Activated CD4-positive, CD25-positive, alpha-beta regulatory T cell treated with anti-CD3 and anti-CD28 coated beads, Interleukin-2, amount 50 U/mL, for 16 hours (primary cell): ENCODE measurements around the gene UBXN11.
"Not testable (repeated sequence)": the region's sequence is repeated elsewhere in the genome, so short reads cannot be mapped to it uniquely, and the experiment has no call there.

Source experiments
- DNase-seq: peaks from one replicate; pipeline ENCODE4 v3.0.0-alpha.2; 2020; ENCODE audit warnings: low read depth, low spot score

The UBXN11 gene

GRCh38 chr1:26307363-26307781 lies 936 bp upstream of the UBXN11 start:
- DNase-seq: no peak

- DNase-seq: no peak
Observed at GRCh38 chr1:26305667-26306289, 658 bp downstream of the UBXN11 start.

GRCh38 chr1:26302733-26303405 lies 3.6 kb downstream of the UBXN11 start:
- DNase-seq: no peak

- DNase-seq: no peak
Observed at GRCh38 chr1:26300578-26301275, 5.7 kb downstream of the UBXN11 start.

GRCh38 chr1:26297791-26298124 lies 8.7 kb downstream of the UBXN11 start:
- DNase-seq: no peak

- DNase-seq: no peak
Observed at GRCh38 chr1:26297057-26297790, 9.2 kb downstream of the UBXN11 start.

- no peak for DNase-seq
Observed at GRCh38 chr1:26296340-26297056, 9.9 kb downstream of the UBXN11 start.

- DNase-seq: no peak
Observed at GRCh38 chr1:26295194-26296138, 11.0 kb downstream of the UBXN11 start.

- no peak for DNase-seq
Observed at GRCh38 chr1:26293911-26294463, 12.4 kb downstream of the UBXN11 start.

- DNase-seq: not testable (repeated sequence)
Observed at GRCh38 chr1:26292735-26293134, 13.7 kb downstream of the UBXN11 start.

- DNase-seq: no peak
Observed at GRCh38 chr1:26291939-26292338, 14.5 kb downstream of the UBXN11 start.

- DNase-seq: no peak
Observed at GRCh38 chr1:26291433-26291832, 15.0 kb downstream of the UBXN11 start.

- DNase-seq: no peak
Observed at GRCh38 chr1:26290882-26291261, 15.6 kb downstream of the UBXN11 start.

GRCh38 chr1:26290122-26290881 lies 16.1 kb downstream of the UBXN11 start:
- DNase-seq: no peak

- no peak for DNase-seq
Observed at GRCh38 chr1:26289158-26290059, 17.0 kb downstream of the UBXN11 start.

- no peak for DNase-seq
Observed at GRCh38 chr1:26288311-26288941, 18.0 kb downstream of the UBXN11 start.

GRCh38 chr1:26287811-26288210 lies 18.6 kb downstream of the UBXN11 start:
- no peak for DNase-seq
